Osteocyte (in vitro differentiated cells): ENCODE measurements around the gene ERP27. TPM values are rescaled to one million over a fixed set of nuclear protein-coding genes. Genes with fewer than 3 reads are reported as not detected.

Source experiments
- DNase-seq: peaks from one replicate; pipeline ENCODE4 v3.0.0; 2021; ENCODE audit warnings: mixed read lengths; ENCODE audit not compliant: unreplicated experiment; ENCODE audit errors: extremely low spot score
- H3K27ac Mint-ChIP-seq: one replicate; pipeline ENCODE4 v1.8.0; 2021; ENCODE audit warnings: mild to moderate bottlenecking, mixed read lengths; ENCODE audit not compliant: unreplicated experiment
- H3K27me3 Mint-ChIP-seq: one replicate; pipeline ENCODE4 v1.8.0; 2021; ENCODE audit warnings: mixed read lengths; ENCODE audit not compliant: unreplicated experiment
- H3K36me3 Mint-ChIP-seq: one replicate; pipeline ENCODE4 v1.8.0; 2021; ENCODE audit warnings: mixed read lengths; ENCODE audit not compliant: unreplicated experiment
- H3K4me1 Mint-ChIP-seq: one replicate; pipeline ENCODE4 v1.8.0; 2021; ENCODE audit warnings: mixed read lengths; ENCODE audit not compliant: unreplicated experiment
- H3K4me3 Mint-ChIP-seq: one replicate; pipeline ENCODE4 v1.8.0; 2021; ENCODE audit warnings: mild to moderate bottlenecking, moderate library complexity, mixed read lengths; ENCODE audit not compliant: unreplicated experiment
- H3K9me3 Mint-ChIP-seq: one replicate; pipeline ENCODE4 v1.8.0; 2021; ENCODE audit warnings: mixed read lengths; ENCODE audit not compliant: unreplicated experiment
- total RNA-seq: library from RNA; stranded (reverse); gene quantifications from 2 replicates; pipeline ENCODE4 v1.2.1, GENCODE V29; 2021
- TF ChIP-seq, protein P1 (sequence below): fragments of 200-600 bp; sonication (generic); IDR thresholded peaks from 2 replicates; pipeline ENCODE4 v1.5.0; 2021; ENCODE audit warnings: antibody characterized with exemption, mild to moderate bottlenecking, moderate library complexity

ERP27 gene
- total RNA-seq, 1 donor from 2014 or later = 0.70 TPM

DNA sequence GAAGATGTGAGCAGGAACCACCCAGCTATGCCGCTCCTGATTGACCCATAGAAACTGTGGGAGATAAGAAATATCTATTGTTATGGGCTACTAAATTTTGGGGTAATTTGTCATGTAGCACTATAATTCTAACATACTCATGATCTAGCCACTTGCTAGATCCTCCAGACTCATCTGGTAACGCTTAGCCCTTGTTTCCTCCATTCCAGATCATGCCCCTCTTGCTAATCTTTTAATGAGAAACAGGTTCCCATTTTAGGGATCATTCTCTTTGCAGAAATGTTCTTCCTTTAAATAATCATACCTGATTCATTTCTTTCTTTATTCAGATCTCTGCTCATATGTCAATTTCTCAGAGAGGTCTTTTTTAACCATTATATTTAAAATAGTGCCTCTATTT is 26.9 kb upstream of the ERP27 start:
- Mint-ChIP-seq H3K4me3 (no peak overlapping the region), H3K36me3 (no peaks in the 10 kb centered on the region), H3K9me3 (peaks cover 4% of the 10 kb centered on the region), H3K27ac (no peak overlapping the region), H3K27me3 (no peaks in the 10 kb centered on the region), H3K4me1 (peaks cover 19% of the 10 kb centered on the region)
- DNase-seq = no peak
- TF ChIP-seq, protein P1, sequence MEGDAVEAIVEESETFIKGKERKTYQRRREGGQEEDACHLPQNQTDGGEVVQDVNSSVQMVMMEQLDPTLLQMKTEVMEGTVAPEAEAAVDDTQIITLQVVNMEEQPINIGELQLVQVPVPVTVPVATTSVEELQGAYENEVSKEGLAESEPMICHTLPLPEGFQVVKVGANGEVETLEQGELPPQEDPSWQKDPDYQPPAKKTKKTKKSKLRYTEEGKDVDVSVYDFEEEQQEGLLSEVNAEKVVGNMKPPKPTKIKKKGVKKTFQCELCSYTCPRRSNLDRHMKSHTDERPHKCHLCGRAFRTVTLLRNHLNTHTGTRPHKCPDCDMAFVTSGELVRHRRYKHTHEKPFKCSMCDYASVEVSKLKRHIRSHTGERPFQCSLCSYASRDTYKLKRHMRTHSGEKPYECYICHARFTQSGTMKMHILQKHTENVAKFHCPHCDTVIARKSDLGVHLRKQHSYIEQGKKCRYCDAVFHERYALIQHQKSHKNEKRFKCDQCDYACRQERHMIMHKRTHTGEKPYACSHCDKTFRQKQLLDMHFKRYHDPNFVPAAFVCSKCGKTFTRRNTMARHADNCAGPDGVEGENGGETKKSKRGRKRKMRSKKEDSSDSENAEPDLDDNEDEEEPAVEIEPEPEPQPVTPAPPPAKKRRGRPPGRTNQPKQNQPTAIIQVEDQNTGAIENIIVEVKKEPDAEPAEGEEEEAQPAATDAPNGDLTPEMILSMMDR = no peak

DNA sequence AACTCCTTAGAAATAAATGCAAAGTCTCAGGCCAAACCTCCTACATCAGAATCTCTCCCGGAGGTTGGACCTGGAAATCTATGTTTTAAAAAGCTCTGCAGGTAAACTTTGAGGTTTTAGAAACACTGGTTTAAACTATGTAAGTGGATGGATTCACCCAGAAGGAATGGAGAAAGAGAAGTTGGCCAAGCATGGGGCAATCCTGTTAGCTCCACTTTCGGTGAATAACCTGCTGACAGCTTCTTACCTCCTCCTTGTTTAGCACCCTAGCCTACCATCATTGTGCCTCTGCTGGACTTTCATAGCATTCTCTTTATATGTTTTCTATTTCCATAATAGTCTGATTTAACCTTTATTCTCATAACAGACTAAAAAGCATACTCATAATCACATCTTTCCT is 26.1 kb upstream of the ERP27 start:
- Mint-ChIP-seq H3K27me3 (no peaks in the 10 kb centered on the region), H3K9me3 (no peaks in the 10 kb centered on the region), H3K36me3 (no peaks in the 10 kb centered on the region), H3K4me3 (no peak overlapping the region), H3K27ac (no peak overlapping the region), H3K4me1 (peaks cover 27% of the 10 kb centered on the region)
- DNase-seq = no peak
- TF ChIP-seq, protein P1 = no peak

DNA sequence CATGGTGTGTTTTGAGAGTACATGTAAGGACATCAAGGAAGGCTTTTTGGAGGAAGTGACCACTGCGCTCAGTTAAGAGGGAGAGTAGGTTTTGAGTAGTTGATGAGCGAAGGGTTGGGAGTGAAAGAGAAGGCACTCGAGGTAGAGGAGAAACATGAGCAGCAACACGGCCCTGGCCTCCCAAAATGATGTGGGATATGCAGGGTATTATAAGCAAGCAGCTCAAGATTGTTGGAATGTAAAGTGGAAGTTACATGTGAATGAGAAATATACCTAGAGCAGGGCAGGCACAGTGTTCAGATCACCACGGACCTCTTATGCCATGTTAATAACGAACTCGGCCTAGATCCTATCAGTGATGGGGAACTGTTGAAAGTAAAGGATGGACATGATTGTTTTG is 25.2 kb upstream of the ERP27 start:
- Mint-ChIP-seq H3K4me1 (peaks cover 36% of the 10 kb centered on the region), H3K4me3 (no peak overlapping the region), H3K36me3 (no peaks in the 10 kb centered on the region), H3K27ac (no peak overlapping the region), H3K9me3 (no peaks in the 10 kb centered on the region), H3K27me3 (no peaks in the 10 kb centered on the region)
- TF ChIP-seq, protein P1 = no peak
- no peak for DNase-seq

DNA sequence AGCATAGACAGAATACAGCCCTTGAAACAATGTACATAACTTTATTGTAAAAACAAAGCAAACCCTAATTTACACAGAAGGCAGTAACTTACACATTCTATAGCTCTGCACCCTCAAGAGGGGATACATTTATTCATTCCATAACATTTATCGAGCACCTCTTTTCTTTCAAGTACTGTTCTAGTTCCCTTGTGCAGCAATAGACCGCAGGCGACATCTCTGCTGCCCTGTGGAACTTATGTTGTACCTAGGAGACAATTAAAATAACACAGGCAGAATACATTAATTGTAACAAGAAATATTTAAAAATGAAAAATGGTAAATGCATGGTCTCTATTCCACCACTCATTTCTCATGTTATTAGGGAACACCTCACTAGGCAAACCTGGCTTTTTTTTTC is 24.5 kb upstream of the ERP27 start:
- no peak overlapping the region for H3K27ac Mint-ChIP-seq
- TF ChIP-seq, protein P1 = no peak
- H3K9me3 Mint-ChIP-seq = no peaks in the 10 kb centered on the region
- peaks cover 43% of the 10 kb centered on the region for H3K4me1 Mint-ChIP-seq
- H3K36me3 Mint-ChIP-seq = no peaks in the 10 kb centered on the region
- H3K27me3 Mint-ChIP-seq = no peaks in the 10 kb centered on the region
- DNase-seq = no peak
- H3K4me3 Mint-ChIP-seq = no peak overlapping the region

DNA sequence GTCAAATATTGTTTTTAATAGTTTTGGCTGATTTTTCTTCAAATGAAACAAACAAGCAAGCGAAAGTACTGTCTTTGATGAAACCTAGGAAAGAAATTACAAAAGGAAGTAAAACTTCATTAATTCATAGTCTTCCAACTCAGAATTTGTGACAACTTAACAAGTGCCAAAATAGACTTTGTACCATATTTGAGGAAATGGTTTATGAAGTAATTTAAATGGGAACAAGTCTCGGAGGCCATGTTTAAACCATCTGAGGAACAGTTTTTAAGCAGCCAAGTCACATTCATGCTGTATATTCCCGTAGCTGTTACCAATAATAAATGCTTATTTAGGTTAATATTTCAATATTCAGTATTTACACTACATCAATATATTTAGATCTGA is 23.8 kb upstream of the ERP27 start:
- TF ChIP-seq, protein P1 = no peak
- Mint-ChIP-seq H3K4me1 (peaks cover 50% of the 10 kb centered on the region), H3K4me3 (no peak overlapping the region), H3K27ac (no peak overlapping the region), H3K9me3 (no peaks in the 10 kb centered on the region), H3K27me3 (no peaks in the 10 kb centered on the region), H3K36me3 (no peaks in the 10 kb centered on the region)
- DNase-seq = no peak
